ENCODE data around the gene LPAR2. TPM values are rescaled to one million over a fixed set of nuclear protein-coding genes. Genes with fewer than 3 reads are reported as not detected.
"Not testable (repeated sequence)": the region's sequence is repeated elsewhere in the genome, so short reads cannot be mapped to it uniquely, and the experiment has no call there.

The LPAR2 gene
- polyA plus RNA-seq, 1 donor from 2014 or later = 77.1 TPM

DNA sequence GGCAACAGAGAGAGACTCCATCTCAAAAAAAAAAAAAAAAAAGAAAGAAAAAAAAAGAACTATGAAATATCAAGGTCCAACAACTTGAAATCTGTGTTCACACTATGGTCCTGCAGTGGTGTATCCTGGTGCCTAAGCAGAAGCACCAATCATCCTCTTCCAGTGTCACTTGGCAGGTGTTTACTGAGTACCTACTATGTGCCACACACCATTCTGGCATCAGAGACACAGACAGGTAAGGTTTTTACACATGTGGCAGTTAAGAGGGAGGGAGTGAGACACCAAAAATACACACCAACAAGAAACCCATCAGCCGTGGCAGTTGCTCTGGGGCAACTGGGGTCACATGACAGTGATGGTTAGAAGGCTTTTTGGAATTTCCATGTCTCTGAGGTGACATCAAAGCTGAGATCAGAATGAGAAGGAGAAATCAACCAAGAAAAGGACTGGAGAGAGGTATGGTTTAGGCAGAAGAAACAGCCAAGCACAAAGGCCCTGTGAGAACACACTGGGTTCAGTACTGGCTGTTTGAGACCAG, 27.2 kb downstream of the LPAR2 start:
- Histone ChIP-seq H4K20me1 (ENCODE audit: insufficient read depth) (no peaks in the 10 kb centered on the region), H3K79me2 (replicated peaks; ENCODE audit: insufficient read depth, low read length) (no peaks in the 10 kb centered on the region), H3K4me3 (ENCODE audit: low read length) (no peak overlapping the region), H3F3A (ENCODE audit: insufficient read depth, low read length, poor library complexity, severe bottlenecking) (no peaks in the 10 kb centered on the region), H3K4me2 (ENCODE audit: low read length) (no peak overlapping the region), H3K9me2 (ENCODE audit: insufficient read depth, low read length) (no peaks in the 10 kb centered on the region), H3K27ac (ENCODE audit: low read length) (no peak overlapping the region), H3K36me3 (ENCODE audit: insufficient read depth, low read length) (no peaks in the 10 kb centered on the region), H3K9me3 (ENCODE audit: low read length) (no peaks in the 10 kb centered on the region), H3K9ac (ENCODE audit: low read length) (no peak overlapping the region), H3K27me3 (ENCODE audit: insufficient read depth, low read depth, low read length) (no peaks in the 10 kb centered on the region), H2AFZ (ENCODE audit: low read depth, low read length) (no peak overlapping the region)
- TF ChIP-seq SMC3 (conservative IDR thresholded peaks at IDR 0.05; ENCODE audit: poor library complexity) = no peak
- TF ChIP-seq, protein P1, sequence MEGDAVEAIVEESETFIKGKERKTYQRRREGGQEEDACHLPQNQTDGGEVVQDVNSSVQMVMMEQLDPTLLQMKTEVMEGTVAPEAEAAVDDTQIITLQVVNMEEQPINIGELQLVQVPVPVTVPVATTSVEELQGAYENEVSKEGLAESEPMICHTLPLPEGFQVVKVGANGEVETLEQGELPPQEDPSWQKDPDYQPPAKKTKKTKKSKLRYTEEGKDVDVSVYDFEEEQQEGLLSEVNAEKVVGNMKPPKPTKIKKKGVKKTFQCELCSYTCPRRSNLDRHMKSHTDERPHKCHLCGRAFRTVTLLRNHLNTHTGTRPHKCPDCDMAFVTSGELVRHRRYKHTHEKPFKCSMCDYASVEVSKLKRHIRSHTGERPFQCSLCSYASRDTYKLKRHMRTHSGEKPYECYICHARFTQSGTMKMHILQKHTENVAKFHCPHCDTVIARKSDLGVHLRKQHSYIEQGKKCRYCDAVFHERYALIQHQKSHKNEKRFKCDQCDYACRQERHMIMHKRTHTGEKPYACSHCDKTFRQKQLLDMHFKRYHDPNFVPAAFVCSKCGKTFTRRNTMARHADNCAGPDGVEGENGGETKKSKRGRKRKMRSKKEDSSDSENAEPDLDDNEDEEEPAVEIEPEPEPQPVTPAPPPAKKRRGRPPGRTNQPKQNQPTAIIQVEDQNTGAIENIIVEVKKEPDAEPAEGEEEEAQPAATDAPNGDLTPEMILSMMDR (IDR thresholded peaks at IDR 0.05; ENCODE audit: poor library complexity, severe bottlenecking) = no peak
- no peak for TF ChIP-seq EZH2 (IDR thresholded peaks at IDR 0.05; ENCODE audit: borderline replicate concordance, insufficient read depth, low read length, poor library complexity, severe bottlenecking)
- TF ChIP-seq TAF1 (IDR thresholded peaks at IDR 0.05; ENCODE audit: low read depth) = no peak
- TF ChIP-seq, protein P2, sequence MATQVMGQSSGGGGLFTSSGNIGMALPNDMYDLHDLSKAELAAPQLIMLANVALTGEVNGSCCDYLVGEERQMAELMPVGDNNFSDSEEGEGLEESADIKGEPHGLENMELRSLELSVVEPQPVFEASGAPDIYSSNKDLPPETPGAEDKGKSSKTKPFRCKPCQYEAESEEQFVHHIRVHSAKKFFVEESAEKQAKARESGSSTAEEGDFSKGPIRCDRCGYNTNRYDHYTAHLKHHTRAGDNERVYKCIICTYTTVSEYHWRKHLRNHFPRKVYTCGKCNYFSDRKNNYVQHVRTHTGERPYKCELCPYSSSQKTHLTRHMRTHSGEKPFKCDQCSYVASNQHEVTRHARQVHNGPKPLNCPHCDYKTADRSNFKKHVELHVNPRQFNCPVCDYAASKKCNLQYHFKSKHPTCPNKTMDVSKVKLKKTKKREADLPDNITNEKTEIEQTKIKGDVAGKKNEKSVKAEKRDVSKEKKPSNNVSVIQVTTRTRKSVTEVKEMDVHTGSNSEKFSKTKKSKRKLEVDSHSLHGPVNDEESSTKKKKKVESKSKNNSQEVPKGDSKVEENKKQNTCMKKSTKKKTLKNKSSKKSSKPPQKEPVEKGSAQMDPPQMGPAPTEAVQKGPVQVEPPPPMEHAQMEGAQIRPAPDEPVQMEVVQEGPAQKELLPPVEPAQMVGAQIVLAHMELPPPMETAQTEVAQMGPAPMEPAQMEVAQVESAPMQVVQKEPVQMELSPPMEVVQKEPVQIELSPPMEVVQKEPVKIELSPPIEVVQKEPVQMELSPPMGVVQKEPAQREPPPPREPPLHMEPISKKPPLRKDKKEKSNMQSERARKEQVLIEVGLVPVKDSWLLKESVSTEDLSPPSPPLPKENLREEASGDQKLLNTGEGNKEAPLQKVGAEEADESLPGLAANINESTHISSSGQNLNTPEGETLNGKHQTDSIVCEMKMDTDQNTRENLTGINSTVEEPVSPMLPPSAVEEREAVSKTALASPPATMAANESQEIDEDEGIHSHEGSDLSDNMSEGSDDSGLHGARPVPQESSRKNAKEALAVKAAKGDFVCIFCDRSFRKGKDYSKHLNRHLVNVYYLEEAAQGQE (IDR thresholded peaks at IDR 0.05; ENCODE audit: borderline replicate concordance) = no peak
- no peak for TF ChIP-seq POLR2AphosphoS5 (IDR thresholded peaks at IDR 0.05)
- TF ChIP-seq EP300 (conservative IDR thresholded peaks at IDR 0.05; ENCODE audit: poor library complexity, severe bottlenecking) = no peak
- no peak for TF ChIP-seq RAD21 (conservative IDR thresholded peaks at IDR 0.05)
- TF ChIP-seq MXI1 (conservative IDR thresholded peaks at IDR 0.05; ENCODE audit: poor library complexity, severe bottlenecking) = no peak

DNA sequence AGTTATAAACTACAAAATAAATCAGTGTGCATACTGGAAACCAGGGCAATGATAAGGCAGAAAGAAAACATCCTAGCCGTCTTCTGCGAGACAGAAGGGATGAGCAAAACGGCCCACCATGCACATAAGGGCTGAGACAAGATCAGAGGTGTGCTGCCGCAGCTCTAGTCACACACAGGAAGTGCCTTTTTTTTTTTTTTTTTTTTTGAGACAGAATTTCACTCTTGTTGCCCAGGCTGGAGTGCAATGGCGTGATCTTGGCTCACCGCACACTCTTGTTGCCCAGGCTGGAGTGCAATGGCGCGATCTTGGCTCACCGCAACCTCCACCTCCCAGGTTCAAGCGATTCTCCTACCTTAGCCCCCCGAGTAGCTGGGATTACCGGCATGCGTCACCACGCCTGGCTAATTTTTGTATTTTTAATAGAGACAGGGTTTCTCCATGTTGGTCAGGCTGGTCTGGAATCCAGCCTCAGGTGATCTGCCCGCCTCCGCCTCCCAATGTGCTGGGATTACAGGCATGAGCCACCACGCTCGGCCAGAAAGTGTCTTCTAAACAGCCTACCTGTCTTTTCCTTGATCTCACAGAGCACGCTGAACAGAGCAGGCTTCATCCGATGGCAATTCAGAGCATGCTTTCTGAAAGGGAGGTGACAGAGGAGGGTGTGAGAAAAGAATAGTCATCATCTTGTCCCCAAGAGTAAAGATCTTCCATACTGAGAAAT, 29.1 kb downstream of the LPAR2 start:
- not testable (repeated sequence) for H3K27ac ChIP-seq (ENCODE audit: low read length); H3K4me3 ChIP-seq (ENCODE audit: low read length); H2AFZ ChIP-seq (ENCODE audit: low read depth, low read length); H3K9me2 ChIP-seq (ENCODE audit: insufficient read depth, low read length); H3K9ac ChIP-seq (ENCODE audit: low read length); H3K36me3 ChIP-seq (ENCODE audit: insufficient read depth, low read length); H4K20me1 ChIP-seq (ENCODE audit: insufficient read depth); H3K79me2 ChIP-seq (replicated peaks; ENCODE audit: insufficient read depth, low read length); H3K4me2 ChIP-seq (ENCODE audit: low read length); H3F3A ChIP-seq (ENCODE audit: insufficient read depth, low read length, poor library complexity, severe bottlenecking); H3K9me3 ChIP-seq (ENCODE audit: low read length); H3K27me3 ChIP-seq (ENCODE audit: insufficient read depth, low read depth, low read length)
